Loucy (cell line): ENCODE results near the gene STMND1.

Experiments used
- CTCF ChIP-seq: fragments of 200-600 bp; sonication (generic); conservative IDR thresholded peaks from 2 replicates; pipeline ENCODE4 v1.5.1; 2014; ENCODE audit warnings: mild to moderate bottlenecking, antibody characterized with exemption, low read length
- EZH2phosphoT487 ChIP-seq: fragments of 200-600 bp; IDR thresholded peaks from 2 replicates; pipeline ENCODE4 v1.6.1; 2018; ENCODE audit warnings: antibody characterized with exemption, mild to moderate bottlenecking, moderate library complexity, borderline replicate concordance

- no peak for TF ChIP-seq CTCF
- TF ChIP-seq EZH2phosphoT487 = no peak
Measured at GRCh38 chr6:17081273-17081672, 20.6 kb upstream of the STMND1 start.
